ENCODE measurements around the gene ZNF181.
A peak's percentile ranks its signal among the peaks of the same experiment; 100 is the strongest.

Gene ZNF181

DNA sequence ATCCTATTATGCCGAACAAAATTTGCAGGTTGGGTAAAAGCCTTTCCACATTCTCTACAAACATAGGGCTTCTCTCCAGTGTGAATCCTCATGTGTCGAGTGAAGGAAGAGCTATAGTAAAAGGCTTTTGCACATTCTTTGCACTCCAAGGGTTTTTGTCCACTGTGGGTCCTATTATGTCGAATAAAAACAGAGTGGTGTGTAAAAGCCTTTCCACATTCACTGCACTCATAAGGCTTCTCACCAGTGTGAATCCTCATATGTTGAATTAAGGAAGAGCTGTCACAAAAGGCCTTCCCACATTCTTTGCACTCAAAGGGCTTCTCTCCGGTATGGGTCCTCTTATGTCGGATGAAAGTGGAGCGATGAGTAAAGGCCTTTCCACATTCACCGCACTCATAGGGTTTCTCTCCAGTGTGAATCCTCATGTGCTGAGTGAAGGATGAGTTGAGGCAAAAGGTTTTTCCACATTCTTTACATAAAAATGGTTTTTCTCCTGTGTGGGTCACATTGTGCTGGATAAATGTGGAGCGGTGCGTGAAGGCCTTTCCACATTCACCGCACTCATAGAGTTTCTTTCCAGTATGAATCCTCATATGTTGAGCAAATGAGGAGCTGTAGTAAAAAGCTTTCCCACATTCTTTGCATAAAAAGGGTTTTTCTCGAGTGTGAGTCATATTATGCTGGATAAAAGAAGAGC, 25.3 kb downstream of the ZNF181 start:
- no peak for DNase-seq

DNA sequence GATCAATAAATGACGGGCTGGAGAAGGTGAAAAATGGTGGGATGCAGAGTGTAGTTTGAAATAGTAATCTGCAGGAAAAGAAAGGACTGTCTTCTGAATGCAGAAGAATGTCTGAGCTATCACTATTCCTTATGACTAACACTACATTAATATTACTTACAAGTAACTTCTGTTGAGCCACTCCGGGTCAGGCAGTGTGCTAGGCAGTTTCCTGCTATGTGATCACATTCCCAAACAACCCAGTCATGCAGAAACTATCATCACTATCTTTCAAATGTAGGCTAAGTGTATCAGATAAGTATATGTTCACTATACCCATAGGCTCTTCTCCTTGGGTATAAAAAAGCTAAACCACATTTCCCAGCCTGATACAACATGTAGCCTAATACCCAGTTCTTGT, 32.3 kb downstream of the ZNF181 start:
- no peak for DNase-seq

DNA sequence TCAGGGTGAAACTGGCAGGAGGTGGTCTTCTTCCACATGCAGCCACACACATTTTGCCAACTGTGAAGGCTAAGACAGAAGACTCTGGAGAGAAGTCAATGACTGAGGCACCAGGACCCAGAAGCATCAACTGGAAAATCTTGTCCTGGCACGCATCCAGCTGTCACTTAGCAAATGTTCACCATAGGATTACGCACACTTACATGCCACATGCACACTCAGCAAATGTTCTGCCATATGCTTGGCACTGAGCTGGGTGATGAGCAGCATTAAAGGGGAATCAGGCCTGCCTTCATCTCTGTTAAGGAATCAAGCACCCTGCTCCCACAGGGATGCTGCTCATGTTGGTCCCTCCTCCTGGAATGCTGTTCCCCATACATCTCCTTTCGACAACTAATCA, 33.9 kb downstream of the ZNF181 start:
- DNase-seq, result no peak

DNA sequence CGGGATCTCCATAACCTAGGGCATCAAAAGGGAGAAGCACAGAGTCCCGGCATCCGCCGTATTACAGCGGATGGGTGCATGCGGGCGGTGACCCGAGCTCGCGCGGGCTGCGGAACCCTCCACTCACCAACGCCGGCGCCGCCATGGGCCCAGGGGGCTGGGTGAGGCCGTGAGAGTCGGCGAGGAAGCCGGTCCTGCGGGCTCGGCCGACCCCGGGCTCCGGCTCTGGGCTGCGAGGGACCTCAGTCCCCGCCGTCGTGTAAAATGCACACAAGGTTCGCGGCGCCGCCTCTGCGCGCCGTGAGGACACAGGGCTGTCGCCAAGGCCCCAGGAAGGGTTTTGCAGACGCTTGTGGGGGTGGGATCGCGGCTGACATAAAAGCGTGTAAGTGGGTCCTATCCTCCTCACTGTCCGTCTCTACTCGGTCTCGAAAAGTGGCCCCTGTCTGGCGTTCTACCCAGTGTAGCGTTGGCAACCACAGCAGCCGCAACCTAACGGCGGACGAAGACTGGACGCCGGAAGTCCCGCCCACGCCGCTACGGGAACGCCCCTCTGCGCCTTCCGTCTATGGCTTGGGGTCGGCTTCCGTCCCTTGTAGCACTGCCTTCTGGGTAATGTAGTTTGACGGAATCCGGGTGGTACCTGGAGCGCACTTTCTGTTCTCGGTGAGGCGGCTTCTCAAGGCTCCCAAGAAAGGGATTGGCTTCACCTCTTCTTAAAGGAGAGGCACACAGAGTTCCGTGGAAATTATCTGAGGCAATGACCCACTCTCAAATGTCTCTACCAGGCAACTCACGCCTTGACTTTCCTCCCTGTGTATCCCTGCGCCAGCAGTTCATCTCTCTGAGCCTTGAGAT, 38.9 kb downstream of the ZNF181 start, which contains the start of gene ZNF599:
ZNF599 (minus strand) TSS at position 519 of the 858 bp plus-strand sequence; CDS start at position 145, 374 bp downstream.
- peak; percentile 93 for DNase-seq

DNA sequence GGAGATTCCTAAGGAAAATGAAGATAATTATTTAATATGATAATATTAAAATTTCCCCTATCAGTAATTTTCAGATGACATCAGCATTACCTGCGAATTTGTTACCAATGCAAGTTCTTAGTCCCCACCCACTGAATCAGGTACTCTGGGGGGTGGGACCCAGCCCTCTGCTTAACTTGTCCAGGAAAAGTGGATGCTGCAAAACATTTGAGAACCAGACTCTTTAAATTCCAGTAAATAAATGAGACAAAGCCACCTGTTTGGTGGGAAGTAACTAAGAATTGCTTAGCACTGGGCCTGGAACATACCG, 39.5 kb downstream of the ZNF181 start:
- DNase-seq, result no peak

DNA sequence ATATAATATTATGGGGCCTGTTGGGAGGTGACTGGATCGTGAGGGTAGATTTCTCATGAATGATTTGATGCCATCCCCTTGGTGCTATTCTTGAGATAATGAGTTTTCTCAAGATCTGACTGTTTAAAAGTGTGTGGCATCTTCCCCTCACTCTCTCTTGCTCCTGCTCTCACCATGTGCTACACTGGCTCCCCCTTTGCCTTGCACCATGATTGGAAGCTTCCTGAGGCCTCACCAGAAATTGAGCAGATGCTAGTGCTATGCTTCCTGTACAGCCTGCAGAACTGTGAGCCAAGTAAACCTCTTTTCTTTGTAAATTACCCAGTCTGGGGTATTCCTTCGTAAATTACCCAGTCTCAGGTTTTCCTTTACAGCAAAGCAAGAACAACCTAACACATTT, 40.8 kb downstream of the ZNF181 start:
- no peak for DNase-seq

DNA sequence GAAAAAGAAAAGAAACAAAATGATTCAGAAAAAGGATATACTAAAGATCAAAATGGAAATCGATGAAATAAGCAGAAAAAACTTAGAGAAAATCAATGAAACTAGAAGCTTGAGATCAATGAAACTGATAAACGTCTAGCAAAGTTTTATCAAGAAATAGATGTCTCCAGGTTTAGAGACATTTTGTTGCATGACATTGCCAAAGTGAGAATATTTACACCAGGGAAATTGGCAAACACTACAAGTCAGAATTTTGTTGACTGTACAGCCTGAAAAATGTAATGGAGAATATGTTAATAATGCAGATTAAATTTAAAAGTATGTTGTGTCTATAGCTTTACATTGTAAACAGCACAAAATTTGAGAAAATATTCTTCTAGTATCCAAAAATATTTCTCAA, 44.3 kb downstream of the ZNF181 start:
- DNase-seq, result no peak

DNA sequence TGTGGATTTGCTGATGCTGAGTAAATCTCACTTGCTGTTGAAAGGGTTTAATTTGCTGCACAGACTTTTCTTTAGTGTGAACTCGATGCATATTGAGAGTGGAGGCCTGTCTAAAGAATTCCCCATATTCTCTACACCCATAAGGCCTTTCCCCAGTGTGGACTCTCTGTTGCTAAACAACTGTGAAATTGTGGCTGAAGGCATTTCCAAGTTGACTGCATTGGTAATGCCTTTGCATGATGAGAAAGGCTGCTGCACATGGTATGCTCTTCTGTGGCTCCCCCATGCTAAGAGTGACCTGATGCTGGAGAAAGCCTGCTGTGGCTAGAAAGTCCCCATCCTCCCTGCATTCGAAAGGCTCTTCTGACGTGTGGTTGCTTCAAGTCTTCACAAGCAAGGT, 45.6 kb downstream of the ZNF181 start:
- DNase-seq, result no peak

DNA sequence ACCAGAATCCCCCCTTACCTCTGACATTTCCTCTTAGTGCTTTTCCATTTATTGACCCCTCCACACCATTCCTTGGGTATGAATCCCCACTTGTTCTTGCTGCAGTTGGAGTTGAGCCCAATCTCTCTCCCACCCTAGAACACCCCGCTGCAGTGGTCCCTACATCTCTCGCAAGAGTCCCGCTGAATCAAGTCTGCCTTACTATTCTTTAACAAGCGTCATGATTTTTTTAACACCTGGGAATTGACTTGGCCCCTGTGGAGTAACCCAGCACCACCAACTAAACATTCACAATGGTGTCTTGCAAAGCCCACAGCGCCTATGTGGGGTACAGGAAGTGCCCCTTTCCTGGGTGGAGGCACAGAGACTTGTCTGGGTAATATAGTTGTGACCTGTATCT, 52.2 kb downstream of the ZNF181 start:
- no peak for DNase-seq

DNA sequence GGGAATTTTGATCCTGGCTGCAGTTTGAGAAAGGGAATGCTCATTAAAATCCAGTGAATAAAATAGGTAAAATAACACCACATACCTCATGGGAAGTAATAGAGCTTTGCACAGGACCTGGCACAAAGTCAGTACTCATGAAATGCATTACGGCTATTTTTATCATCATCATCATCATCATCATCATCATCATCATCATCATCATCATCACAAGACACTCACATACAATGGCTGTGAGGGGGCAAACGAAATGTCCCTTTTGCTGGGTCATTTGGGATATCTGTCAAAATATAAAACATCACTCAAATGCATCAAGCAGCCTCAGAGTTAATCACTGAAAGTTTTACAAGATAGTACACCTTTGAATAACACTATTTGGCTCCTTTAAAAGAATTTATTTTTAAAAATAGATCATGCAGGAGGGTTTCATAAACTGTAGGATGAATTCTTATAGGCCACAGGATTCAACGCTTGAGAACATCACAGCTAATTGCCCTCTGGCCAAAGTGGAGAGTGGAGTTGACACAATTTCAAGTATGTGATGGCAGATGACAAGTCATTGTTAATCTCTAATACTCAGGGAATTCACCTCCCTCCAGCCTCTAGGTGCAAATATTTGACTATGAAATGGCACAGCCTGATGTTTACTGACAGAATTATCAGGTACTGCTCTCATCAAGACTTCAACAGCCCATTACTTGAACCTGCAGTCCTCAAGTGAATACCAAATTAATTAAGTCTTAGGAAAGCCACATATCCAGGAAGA, 53.2 kb downstream of the ZNF181 start:
- DNase-seq, result no peak

DNA sequence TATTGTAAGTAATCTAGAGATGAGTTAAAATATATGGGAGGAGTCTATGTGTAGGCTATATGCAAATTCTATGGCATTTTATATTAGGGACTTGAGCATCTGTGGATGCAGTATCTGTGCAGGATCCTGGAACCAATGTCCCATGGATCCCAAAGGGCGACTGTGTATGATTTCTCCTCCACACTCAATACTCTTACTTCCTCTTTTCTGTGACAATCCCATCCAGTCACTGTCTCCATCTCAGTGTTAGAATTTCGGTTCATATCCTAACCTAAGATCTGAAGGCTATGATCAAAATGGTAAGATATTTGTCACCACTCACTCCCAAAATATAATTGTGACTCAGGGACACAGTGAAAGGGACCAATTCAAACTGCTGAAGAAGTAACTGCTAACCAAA, 54.0 kb downstream of the ZNF181 start:
- no peak for DNase-seq

DNA sequence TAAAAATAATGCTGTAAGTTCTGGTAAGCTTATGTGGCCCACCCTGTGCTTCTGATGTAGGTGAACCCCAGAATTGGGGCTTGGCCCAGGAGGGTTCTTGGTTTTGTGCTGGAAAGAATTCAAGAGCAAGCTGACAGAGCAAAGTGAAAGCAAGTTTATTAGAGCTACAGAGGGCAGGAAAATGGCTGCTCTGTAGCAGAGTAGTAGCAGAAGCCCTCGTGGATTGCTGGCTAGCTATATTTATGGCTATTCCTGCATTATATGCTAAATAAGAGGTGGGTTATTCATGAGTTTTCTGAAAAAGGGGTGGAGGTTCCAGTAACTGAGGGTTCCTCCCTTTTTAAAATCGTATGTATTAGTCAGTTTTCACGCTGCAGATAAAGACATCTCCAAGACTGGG, 59.5 kb downstream of the ZNF181 start:
- DNase-seq, result no peak

DNA sequence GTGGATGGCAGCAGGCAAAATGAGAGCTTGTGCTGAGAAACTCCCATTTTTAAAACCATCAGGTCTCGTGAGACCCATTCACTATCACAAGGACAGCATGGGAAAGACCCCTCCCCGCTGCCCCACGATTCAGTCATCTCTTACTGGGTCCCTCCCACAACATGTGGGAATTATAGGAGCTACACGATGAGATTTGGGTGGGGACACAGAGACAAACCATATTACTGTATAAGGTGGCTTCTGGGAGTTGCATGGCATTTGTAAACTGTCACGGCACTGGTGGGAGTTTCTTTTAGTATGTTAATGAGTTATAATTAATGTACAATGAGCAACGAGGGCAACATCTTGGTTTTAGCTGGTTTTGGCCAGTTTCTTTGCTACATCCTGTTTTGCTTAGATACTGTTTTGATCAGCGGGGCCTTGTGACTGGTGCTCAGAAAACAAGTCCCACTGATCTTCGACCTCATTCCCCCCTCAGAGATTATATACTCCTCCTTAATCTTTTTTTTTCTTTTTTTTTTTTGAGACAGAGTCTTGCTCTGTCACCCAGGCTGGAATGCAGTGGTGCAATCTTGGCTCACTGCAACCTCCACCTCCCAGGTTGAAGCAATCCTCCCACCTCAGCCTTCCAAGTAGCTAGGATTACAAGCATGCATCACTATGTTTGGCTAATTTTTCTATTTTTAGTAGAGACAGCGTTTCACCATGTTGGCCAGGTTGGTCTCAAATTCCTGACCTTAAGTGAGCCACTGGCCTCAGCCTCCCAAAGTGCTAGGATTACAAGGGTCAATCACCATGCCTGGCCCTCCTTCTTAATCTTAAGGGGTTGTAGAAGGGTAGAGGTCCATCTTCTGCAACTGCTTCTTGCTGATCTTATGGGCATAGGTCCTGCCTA, 60.3 kb downstream of the ZNF181 start:
- DNase-seq, result no peak
